Measurements from ENCODE around the gene CCDC47. TPM values are rescaled to one million over a fixed set of nuclear protein-coding genes. Genes with fewer than 3 reads are reported as not detected.

The CCDC47 gene
- total RNA-seq, 6 experiments from 2014 or later, result 70.5 to 83.2 (median 74.8) TPM

DNA sequence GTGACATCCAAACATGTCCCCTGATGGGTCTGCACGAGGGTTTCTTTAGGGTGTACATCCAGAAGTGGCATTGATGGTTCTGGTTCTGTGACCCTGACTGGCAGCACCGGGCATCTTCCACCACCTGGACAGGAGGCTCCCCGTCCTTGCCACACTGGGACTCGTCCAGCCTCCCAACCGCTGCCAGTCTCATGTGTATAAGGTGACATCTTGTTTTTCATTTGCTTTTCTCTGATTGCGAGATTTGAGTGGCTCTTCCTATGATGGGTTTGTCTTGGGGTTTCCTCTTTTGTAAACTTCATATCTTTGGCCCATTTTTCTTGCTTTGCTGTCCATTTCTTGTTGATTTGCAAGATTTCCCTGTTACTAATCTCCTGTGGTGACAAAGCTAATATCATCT lies 64.3 kb downstream of the CCDC47 start:
- Mint-ChIP-seq H3K27ac (no peak overlapping the region), H3K27me3 (ENCODE audit: insufficient read depth) (peaks cover 3% of the 10 kb centered on the region; the same call in 1 of the 2 replicates), H3K4me3 (no peak overlapping the region), H3K4me1 (ENCODE audit: low read depth) (peaks cover under 1% of the 10 kb centered on the region; the same call in 1 of the 2 replicates), H3K9me3 (no peaks in the 10 kb centered on the region), H3K36me3 (ENCODE audit: low read depth) (peaks cover 13% of the 10 kb centered on the region; the same call in 1 of the 2 replicates)
- no peak for DNase-seq
- TF ChIP-seq, protein P1, sequence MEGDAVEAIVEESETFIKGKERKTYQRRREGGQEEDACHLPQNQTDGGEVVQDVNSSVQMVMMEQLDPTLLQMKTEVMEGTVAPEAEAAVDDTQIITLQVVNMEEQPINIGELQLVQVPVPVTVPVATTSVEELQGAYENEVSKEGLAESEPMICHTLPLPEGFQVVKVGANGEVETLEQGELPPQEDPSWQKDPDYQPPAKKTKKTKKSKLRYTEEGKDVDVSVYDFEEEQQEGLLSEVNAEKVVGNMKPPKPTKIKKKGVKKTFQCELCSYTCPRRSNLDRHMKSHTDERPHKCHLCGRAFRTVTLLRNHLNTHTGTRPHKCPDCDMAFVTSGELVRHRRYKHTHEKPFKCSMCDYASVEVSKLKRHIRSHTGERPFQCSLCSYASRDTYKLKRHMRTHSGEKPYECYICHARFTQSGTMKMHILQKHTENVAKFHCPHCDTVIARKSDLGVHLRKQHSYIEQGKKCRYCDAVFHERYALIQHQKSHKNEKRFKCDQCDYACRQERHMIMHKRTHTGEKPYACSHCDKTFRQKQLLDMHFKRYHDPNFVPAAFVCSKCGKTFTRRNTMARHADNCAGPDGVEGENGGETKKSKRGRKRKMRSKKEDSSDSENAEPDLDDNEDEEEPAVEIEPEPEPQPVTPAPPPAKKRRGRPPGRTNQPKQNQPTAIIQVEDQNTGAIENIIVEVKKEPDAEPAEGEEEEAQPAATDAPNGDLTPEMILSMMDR (IDR thresholded peaks at IDR 0.05), result no peak

DNA sequence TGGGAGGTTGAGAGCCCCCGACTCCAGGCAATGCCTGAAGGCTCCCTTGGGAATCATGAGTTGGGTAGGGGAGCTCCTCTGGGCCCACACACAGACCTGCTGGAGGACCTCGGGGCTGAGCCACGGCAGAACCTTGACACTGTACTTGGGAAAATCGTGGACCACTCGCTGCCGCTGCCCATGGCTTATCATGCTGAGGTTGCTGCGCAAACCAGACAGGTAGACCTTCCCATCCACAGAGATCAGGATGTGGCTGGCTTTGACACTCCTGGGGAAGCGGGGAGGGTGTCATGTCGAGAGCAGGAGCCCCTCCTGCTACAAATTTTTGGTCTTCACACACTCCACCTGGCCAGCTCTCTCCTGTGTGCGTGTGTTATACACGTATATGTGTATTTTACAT lies 66.2 kb downstream of the CCDC47 start:
- H3K4me1 Mint-ChIP-seq (ENCODE audit: low read depth), result no peaks in the 10 kb centered on the region
- DNase-seq, result no peak
- no peak overlapping the region for H3K27ac Mint-ChIP-seq
- H3K36me3 Mint-ChIP-seq (ENCODE audit: low read depth), result peaks cover 19% of the 10 kb centered on the region; the same call in 1 of the 2 replicates
- peaks cover 2% of the 10 kb centered on the region; the same call in 1 of the 2 replicates for H3K27me3 Mint-ChIP-seq (ENCODE audit: insufficient read depth)
- H3K4me3 Mint-ChIP-seq, result no peak overlapping the region
- TF ChIP-seq, protein P1 (IDR thresholded peaks at IDR 0.05), result no peak
- no peaks in the 10 kb centered on the region for H3K9me3 Mint-ChIP-seq

DNA sequence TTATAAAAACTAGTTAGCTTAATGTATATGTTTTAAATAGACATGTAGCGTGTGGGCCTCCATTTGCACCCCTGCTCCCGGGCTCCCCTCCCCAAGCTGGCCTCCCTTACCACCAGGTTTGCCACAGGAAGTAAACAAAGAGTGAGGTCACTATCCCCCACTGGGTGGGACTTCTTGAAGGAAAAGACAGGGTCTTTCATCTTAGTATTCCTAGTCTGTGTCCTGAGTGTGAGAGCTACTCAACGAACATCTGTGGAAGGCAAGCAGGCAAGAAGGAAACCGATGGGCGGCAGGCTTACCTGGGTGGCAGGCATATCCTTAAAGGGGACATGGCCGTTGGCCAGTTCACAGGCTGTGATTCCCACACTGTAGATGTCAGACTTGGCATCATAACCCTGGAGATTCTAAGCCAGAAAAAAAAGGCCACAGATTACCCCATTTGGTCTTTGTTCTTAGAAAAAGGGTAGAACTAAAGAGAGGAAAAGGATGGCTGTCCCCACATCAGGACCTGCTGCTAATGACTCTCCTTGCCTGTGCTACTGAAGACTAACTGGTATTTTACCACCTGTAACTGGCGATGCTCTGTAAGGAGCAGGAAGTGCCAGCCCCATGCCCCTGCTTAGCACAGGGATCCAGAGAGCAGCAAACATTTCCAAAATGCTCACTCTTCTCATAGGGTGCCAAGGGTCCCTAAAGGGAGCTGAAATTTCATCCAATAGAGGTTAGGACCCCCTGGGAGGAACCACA lies 66.9 kb downstream of the CCDC47 start:
- H3K27me3 Mint-ChIP-seq (ENCODE audit: insufficient read depth), result peaks cover 2% of the 10 kb centered on the region; the same call in 1 of the 2 replicates
- H3K4me1 Mint-ChIP-seq (ENCODE audit: low read depth), result no peaks in the 10 kb centered on the region
- no peak overlapping the region for H3K4me3 Mint-ChIP-seq
- no peaks in the 10 kb centered on the region for H3K9me3 Mint-ChIP-seq
- H3K36me3 Mint-ChIP-seq (ENCODE audit: low read depth), result peaks cover 19% of the 10 kb centered on the region; the same call in 1 of the 2 replicates
- no peak overlapping the region for H3K27ac Mint-ChIP-seq
- TF ChIP-seq, protein P1 (IDR thresholded peaks at IDR 0.05), result no peak
- no peak for DNase-seq

DNA sequence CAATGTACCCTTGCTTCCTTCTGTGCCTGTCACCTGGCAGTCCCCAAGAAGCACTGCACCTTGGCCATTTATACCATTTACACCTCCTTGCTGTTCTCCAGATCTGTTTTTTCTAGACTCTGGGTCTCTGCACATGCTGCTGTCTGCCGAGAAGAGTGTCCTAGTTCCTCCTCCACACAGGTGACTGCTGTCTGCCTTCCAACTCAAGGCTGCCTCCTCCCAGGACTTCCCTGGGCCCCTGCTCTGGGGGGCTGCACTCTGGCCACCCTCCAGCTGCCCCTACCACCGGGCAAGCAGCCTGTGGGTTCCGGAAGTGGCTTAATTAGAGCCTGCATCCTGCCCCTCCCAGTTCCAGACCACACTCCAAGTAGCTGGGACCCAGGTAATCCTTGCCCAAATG lies 67.7 kb downstream of the CCDC47 start:
- DNase-seq, result no peak
- Mint-ChIP-seq H3K27ac (no peak overlapping the region), H3K36me3 (ENCODE audit: low read depth) (peaks cover 22% of the 10 kb centered on the region; the same call in 1 of the 2 replicates), H3K4me3 (no peak overlapping the region), H3K4me1 (ENCODE audit: low read depth) (no peaks in the 10 kb centered on the region), H3K27me3 (ENCODE audit: insufficient read depth) (peaks cover 2% of the 10 kb centered on the region; the same call in 1 of the 2 replicates), H3K9me3 (no peaks in the 10 kb centered on the region)
- TF ChIP-seq, protein P1 (IDR thresholded peaks at IDR 0.05), result no peak

DNA sequence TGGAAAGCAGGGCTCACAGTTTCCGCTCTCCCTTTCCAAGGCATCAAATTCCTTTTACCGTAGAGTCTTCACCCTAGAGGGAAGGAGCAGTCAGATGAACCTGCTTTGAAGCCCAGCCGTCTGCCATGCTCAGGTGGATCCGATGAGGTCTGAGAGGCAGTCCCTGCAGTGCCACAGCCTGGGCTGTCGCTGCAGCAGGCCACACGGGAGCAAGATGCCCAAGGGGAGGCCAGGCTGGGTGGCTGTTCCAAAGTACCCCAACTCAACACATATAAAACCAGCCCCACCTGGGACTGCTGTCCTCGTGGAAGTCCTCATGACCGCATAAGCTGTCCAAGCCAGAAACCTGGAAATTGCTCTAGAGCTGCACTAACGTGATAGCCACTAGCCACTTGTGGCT lies 68.6 kb downstream of the CCDC47 start:
- Mint-ChIP-seq H3K27ac (no peak overlapping the region), H3K36me3 (ENCODE audit: low read depth) (peaks cover 21% of the 10 kb centered on the region; the same call in 1 of the 2 replicates), H3K9me3 (no peaks in the 10 kb centered on the region), H3K4me3 (no peak overlapping the region), H3K4me1 (ENCODE audit: low read depth) (no peaks in the 10 kb centered on the region), H3K27me3 (ENCODE audit: insufficient read depth) (peaks cover 2% of the 10 kb centered on the region; the same call in 1 of the 2 replicates)
- TF ChIP-seq, protein P1 (IDR thresholded peaks at IDR 0.05), result no peak
- DNase-seq, result no peak
